Neural crest cell (in vitro differentiated cells): Measurements from ENCODE around the gene A4GALT. TPM values are rescaled to one million over a fixed set of nuclear protein-coding genes. Genes with fewer than 3 reads are reported as not detected.

Experiments
- DNase-seq: peaks from one replicate; pipeline ENCODE4 v3.0.0; 2021; ENCODE audit warnings: low read depth, mixed read lengths, low spot score
- H3K27ac Mint-ChIP-seq: one replicate; pipeline ENCODE4 v1.8.0; 2021; ENCODE audit warnings: mild to moderate bottlenecking, mixed read lengths; ENCODE audit not compliant: unreplicated experiment
- H3K27me3 Mint-ChIP-seq: 2 replicates; pipeline ENCODE4 v1.8.0; 2021; ENCODE audit warnings: low read depth, mild to moderate bottlenecking, mixed read lengths
- H3K36me3 Mint-ChIP-seq: 2 replicates; pipeline ENCODE4 v1.8.0; 2021; ENCODE audit warnings: low read depth, mild to moderate bottlenecking, mixed read lengths
- H3K4me1 Mint-ChIP-seq: 2 replicates; pipeline ENCODE4 v1.8.0; 2021; ENCODE audit warnings: mixed read lengths
- H3K4me3 Mint-ChIP-seq: one replicate; pipeline ENCODE4 v1.8.0; 2021; ENCODE audit warnings: mild to moderate bottlenecking, mixed read lengths
- H3K9me3 Mint-ChIP-seq: 2 replicates; pipeline ENCODE4 v1.8.0; 2021; ENCODE audit warnings: mixed read lengths
- total RNA-seq: library from RNA; stranded (reverse); gene quantifications from 2 replicates; pipeline ENCODE4 v1.2.1, GENCODE V29; 2021
- TF ChIP-seq, protein P1 (sequence below): fragments of 200-600 bp; sonication (generic); conservative IDR thresholded peaks from 2 replicates; pipeline ENCODE4 v1.5.0; 2021; ENCODE audit warnings: antibody characterized with exemption, mild to moderate bottlenecking

The A4GALT gene
- total RNA-seq, 1 donor from 2014 or later: 0.35 TPM

DNA sequence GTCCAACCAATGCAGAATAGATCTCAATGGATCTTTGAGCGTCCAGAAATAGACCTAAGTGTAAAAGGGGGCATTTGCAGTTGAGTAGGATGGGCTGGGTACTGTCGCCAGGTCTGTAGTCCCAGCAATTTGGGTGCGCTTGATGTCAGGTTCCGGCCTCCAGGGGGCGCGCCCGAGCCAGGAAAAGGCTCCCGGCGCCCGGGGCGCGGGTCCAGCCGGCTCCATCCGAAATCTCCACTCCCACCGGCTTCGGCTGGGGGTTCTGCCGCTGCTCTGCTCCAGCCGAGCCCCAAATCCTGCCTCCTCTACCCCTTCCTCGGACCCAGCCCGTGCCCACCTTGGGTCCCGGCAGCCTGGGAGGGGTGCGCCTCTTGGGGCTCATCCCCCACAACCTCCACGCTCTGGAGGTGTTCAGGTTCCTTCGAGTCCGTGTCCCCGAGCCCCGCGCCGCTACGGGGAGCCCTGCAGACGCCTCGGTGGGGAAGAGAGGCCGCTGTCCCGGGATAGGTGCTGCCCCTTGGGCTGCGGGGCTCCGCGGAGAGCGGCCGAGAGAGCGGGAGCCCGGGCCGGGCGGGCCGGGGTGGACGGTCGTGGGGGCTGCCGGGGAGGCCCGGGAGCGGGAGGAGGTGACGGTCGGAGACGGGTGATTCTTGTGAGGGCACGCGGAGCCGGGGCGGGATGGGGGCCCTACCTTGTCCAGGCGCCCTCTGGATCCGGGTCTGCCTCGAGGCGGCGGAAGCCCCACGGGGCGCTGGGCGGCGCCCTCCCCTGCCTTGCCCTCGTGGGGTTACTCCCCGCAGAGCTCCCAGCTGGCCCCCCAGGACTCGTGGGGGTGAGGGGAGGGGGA lies 58.5 kb downstream of the A4GALT start:
- peak; percentile 90 for DNase-seq
- H3K4me3 Mint-ChIP-seq: no peak overlapping the region
- H3K36me3 Mint-ChIP-seq: no peaks in the 10 kb centered on the region

DNA sequence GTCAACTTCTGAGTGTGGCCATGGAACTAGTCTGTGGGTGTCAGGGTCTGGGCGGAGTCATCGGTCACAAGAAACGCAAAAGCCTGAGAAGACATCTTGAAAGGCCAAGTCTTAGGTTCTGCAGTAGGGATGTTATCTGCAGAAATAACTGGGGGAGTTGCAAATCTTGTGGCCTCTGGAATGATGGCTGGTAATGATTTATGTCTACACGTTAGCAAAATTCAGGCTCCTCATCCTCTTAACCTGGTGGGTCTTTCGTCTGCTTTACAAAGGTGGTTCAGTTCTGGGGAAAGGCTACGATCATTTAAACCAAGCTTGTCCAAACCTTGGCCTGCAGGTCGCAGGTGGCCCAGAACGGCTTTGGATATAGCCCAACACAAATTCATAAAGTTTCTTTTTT lies 64.1 kb downstream of the A4GALT start:
- no peaks in the 10 kb centered on the region for H3K27me3 Mint-ChIP-seq

More for the DNA sequence above, 58.5 kb downstream of the A4GALT start:
- Mint-ChIP-seq H3K27me3 (peaks cover 15% of the 10 kb centered on the region), H3K27ac (no peak overlapping the region), H3K4me1 (no peaks in the 10 kb centered on the region), H3K9me3 (no peaks in the 10 kb centered on the region)
- TF ChIP-seq, protein P1, sequence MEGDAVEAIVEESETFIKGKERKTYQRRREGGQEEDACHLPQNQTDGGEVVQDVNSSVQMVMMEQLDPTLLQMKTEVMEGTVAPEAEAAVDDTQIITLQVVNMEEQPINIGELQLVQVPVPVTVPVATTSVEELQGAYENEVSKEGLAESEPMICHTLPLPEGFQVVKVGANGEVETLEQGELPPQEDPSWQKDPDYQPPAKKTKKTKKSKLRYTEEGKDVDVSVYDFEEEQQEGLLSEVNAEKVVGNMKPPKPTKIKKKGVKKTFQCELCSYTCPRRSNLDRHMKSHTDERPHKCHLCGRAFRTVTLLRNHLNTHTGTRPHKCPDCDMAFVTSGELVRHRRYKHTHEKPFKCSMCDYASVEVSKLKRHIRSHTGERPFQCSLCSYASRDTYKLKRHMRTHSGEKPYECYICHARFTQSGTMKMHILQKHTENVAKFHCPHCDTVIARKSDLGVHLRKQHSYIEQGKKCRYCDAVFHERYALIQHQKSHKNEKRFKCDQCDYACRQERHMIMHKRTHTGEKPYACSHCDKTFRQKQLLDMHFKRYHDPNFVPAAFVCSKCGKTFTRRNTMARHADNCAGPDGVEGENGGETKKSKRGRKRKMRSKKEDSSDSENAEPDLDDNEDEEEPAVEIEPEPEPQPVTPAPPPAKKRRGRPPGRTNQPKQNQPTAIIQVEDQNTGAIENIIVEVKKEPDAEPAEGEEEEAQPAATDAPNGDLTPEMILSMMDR: peak; percentile 91

DNA sequence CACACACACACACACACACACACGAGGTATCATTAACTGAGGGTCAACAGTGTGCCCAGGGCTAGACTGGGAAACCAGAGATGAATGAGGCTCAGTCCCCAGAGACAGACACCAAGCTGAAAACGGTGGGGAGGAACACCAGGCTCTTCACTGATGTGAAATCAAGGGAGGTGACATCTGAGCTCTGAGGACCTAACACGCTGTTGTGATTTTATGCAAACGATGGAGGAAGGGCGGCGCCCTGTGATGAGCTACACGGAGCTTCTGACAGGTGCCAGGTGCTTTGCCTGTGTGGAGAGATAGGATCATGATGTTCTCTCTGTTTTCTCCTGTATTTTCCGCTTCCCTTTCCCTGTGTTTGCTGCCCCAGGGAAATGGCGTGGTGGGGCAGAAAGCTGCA lies 65.0 kb downstream of the A4GALT start:
- DNase-seq: no peak
- no peak overlapping the region for H3K27ac Mint-ChIP-seq
- TF ChIP-seq, protein P1: no peak

More for the DNA sequence above, 64.1 kb downstream of the A4GALT start:
- TF ChIP-seq, protein P1: no peak
- H3K4me3 Mint-ChIP-seq: no peak overlapping the region
- peaks cover 6% of the 10 kb centered on the region for H3K4me1 Mint-ChIP-seq
- peak overlapping the region; percentile 27 for H3K27ac Mint-ChIP-seq
- H3K36me3 Mint-ChIP-seq: no peaks in the 10 kb centered on the region
- DNase-seq: no peak
- no peaks in the 10 kb centered on the region for H3K9me3 Mint-ChIP-seq

DNA sequence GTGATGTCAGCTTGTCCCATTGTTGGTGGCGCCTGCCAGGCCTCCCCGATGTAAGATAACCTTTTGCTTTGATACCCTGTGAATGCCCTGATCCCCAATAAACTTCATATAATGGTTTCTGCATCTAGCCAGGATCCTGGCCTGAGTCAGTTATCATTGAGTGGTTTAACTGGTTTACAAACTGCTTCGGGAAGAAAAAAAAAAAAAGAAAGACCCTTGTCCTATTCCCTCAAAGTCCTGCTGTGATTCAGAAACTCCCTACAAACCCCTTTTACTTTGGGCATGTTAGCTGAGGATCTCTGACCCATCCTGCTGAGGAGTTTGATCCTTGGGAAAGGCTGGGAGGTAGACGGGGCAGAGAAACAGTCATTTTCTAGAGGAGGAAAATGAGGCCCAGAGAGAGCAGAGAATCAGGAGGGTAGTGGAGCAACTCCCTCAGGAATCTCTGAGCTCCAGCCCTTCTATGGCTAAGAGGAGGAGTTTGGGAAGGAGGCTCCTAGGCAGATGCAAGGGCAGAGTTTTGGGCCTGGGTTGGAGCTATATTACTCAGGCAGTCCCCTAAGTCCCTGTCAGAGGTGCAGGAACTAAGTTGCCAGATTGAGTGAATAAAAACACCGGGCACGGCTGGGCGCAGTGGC lies 66.1 kb downstream of the A4GALT start:
- H3K4me3 Mint-ChIP-seq: peak overlapping the region; percentile 59
- H3K27ac Mint-ChIP-seq: no peak overlapping the region
- H3K27me3 Mint-ChIP-seq: no peaks in the 10 kb centered on the region
- TF ChIP-seq, protein P1: no peak
- no peak for DNase-seq
- H3K36me3 Mint-ChIP-seq: no peaks in the 10 kb centered on the region
- H3K9me3 Mint-ChIP-seq: no peaks in the 10 kb centered on the region
- H3K4me1 Mint-ChIP-seq: peaks cover 6% of the 10 kb centered on the region

More for the DNA sequence above, 65.0 kb downstream of the A4GALT start:
- Mint-ChIP-seq H3K9me3 (no peaks in the 10 kb centered on the region), H3K4me1 (peaks cover 6% of the 10 kb centered on the region), H3K36me3 (no peaks in the 10 kb centered on the region), H3K27me3 (no peaks in the 10 kb centered on the region), H3K4me3 (no peak overlapping the region)

DNA sequence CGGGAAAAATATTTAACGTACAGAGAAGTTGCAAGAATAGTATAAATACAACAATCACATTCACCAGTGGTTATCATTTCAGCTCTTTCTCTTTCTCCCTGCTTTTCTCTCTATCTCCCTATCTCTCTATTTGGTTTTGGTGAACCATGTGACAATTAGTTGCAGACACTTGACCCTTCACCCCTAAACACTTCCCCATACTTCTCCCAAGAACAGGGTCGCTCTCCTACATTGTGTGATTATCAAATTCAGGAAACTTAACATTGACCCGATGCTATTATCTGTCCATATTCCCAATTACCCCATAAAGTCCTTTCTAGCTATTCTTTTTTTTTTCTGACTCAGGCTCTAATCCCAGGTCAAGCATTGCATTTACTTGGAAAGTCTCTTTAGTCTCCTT lies 66.7 kb downstream of the A4GALT start:
- peaks cover 6% of the 10 kb centered on the region for H3K4me1 Mint-ChIP-seq
- TF ChIP-seq, protein P1: no peak
- H3K4me3 Mint-ChIP-seq: peak overlapping the region; percentile 59
- H3K27me3 Mint-ChIP-seq: no peaks in the 10 kb centered on the region
- no peaks in the 10 kb centered on the region for H3K9me3 Mint-ChIP-seq
- H3K27ac Mint-ChIP-seq: peak overlapping the region; percentile 96
- no peak for DNase-seq
- H3K36me3 Mint-ChIP-seq: no peaks in the 10 kb centered on the region
